H9 (cell line): ENCODE measurements around the gene TAF4. TPM values are rescaled to one million over a fixed set of nuclear protein-coding genes. Genes with fewer than 3 reads are reported as not detected.

Source experiments
- DNase-seq: peaks from one replicate; pipeline ENCODE4 v3.0.0-alpha.2; 2017
- H2AFZ ChIP-seq: one replicate; pipeline ENCODE4 v1.6.1; 2013; ENCODE audit warnings: mild to moderate bottlenecking, low read length, control low read depth, moderate library complexity
- H2AK5ac ChIP-seq: 2 replicates; pipeline ENCODE4 v1.6.1; 2013; ENCODE audit warnings: low read length, control low read depth, mixed read lengths; ENCODE audit not compliant: insufficient read length
- H2BK120ac ChIP-seq: one replicate; pipeline ENCODE4 v1.6.1; 2013; ENCODE audit warnings: low read depth, mild to moderate bottlenecking, low read length, control low read depth, inconsistent platforms; ENCODE audit not compliant: poor library complexity, severe bottlenecking
- H2BK12ac ChIP-seq: 2 replicates; pipeline ENCODE4 v1.6.1; 2013; ENCODE audit warnings: low read length, control low read depth, mixed read lengths, low read depth; ENCODE audit not compliant: insufficient read length
- H2BK15ac ChIP-seq: 2 replicates; pipeline ENCODE4 v1.6.1; 2013; ENCODE audit warnings: low read depth, low read length, control low read depth
- H2BK20ac ChIP-seq: one replicate; pipeline ENCODE4 v1.6.1; 2013; ENCODE audit warnings: low read depth, mild to moderate bottlenecking, low read length, control low read depth, inconsistent platforms; ENCODE audit not compliant: poor library complexity, severe bottlenecking
- H2BK5ac ChIP-seq: 2 replicates; pipeline ENCODE4 v1.6.1; 2013; ENCODE audit warnings: low read length, control low read depth, mixed read lengths; ENCODE audit not compliant: insufficient read length
- H3K14ac ChIP-seq: 2 replicates; pipeline ENCODE4 v1.6.1; 2013; ENCODE audit warnings: low read length, control low read depth; ENCODE audit not compliant: insufficient read depth
- H3K18ac ChIP-seq: 2 replicates; pipeline ENCODE4 v1.6.1; 2013; ENCODE audit warnings: low read depth, mild to moderate bottlenecking, mixed read lengths, low read length, control low read depth; ENCODE audit not compliant: insufficient read length
- H3K23ac ChIP-seq: 2 replicates; pipeline ENCODE4 v1.6.1; 2013; ENCODE audit warnings: low read length, control low read depth, mixed read lengths, low read depth; ENCODE audit not compliant: insufficient read length
- H3K23me2 ChIP-seq: 2 replicates; pipeline ENCODE4 v1.6.1; 2013; ENCODE audit warnings: low read depth, mild to moderate bottlenecking, mixed read lengths, low read length, control low read depth; ENCODE audit not compliant: insufficient read length, poor library complexity, severe bottlenecking
- H3K27ac ChIP-seq: 2 replicates; pipeline ENCODE4 v1.5.1; 2013; ENCODE audit warnings: low read length, control low read depth, mixed read lengths, low read depth; ENCODE audit not compliant: insufficient read length
- H3K27me3 ChIP-seq: 2 replicates; pipeline ENCODE4 v1.6.1; 2013; ENCODE audit warnings: low read length, control low read depth, inconsistent platforms; ENCODE audit not compliant: insufficient read depth
- H3K4ac ChIP-seq: 2 replicates; pipeline ENCODE4 v1.6.1; 2013; ENCODE audit warnings: low read depth, mild to moderate bottlenecking, control low read depth, inconsistent platforms, low read length, moderate library complexity
- H3K4me1 ChIP-seq: 2 replicates; pipeline ENCODE4 v1.6.1; 2013; ENCODE audit warnings: low read length, control low read depth, inconsistent platforms; ENCODE audit not compliant: insufficient read depth
- H3K4me2 ChIP-seq: 2 replicates; pipeline ENCODE4 v1.6.1; 2013; ENCODE audit warnings: low read length, control low read depth, mixed read lengths; ENCODE audit not compliant: insufficient read length, insufficient read depth
- H3K56ac ChIP-seq: 2 replicates; pipeline ENCODE4 v1.6.1; 2013; ENCODE audit warnings: low read depth, mild to moderate bottlenecking, mixed read lengths, low read length, control low read depth; ENCODE audit not compliant: insufficient read length
- H3K79me1 ChIP-seq: 2 replicates; pipeline ENCODE4 v1.6.1; 2013; ENCODE audit warnings: low read depth, mild to moderate bottlenecking, moderate library complexity, low read length, control low read depth, inconsistent platforms; ENCODE audit not compliant: insufficient read depth, poor library complexity, severe bottlenecking
- H3K79me2 ChIP-seq: 2 replicates; pipeline ENCODE4 v1.6.1; 2013; ENCODE audit warnings: low read length, control low read depth, inconsistent platforms; ENCODE audit not compliant: insufficient read depth
- H3K9ac ChIP-seq: 2 replicates; pipeline ENCODE4 v1.6.1; 2013; ENCODE audit warnings: low read length, control low read depth, mixed read lengths; ENCODE audit not compliant: insufficient read length; ENCODE audit errors: extremely low read depth
- H3K9me3 ChIP-seq: one replicate; pipeline ENCODE4 v1.6.1; 2013; ENCODE audit warnings: low read depth, low read length, inconsistent platforms; ENCODE audit not compliant: control insufficient read depth
- H3T11ph ChIP-seq: one replicate; pipeline ENCODE4 v1.6.1; 2013; ENCODE audit warnings: mild to moderate bottlenecking, low read length, control low read depth, inconsistent platforms
- H4K20me1 ChIP-seq: one replicate; pipeline ENCODE4 v1.6.1; 2013; ENCODE audit not compliant: control insufficient read depth, insufficient read length, insufficient read depth
- H4K5ac ChIP-seq: 2 replicates; pipeline ENCODE4 v1.6.1; 2013; ENCODE audit warnings: low read depth, mild to moderate bottlenecking, mixed read lengths, low read length, control low read depth; ENCODE audit not compliant: insufficient read length
- H4K8ac ChIP-seq: replicated peaks from 2 replicates; pipeline ENCODE4 v1.6.1; 2013; ENCODE audit warnings: low read length, control low read depth, mixed read lengths, low read depth; ENCODE audit not compliant: insufficient read length
- H4K91ac ChIP-seq: 2 replicates; pipeline ENCODE4 v1.6.1; 2013; ENCODE audit warnings: low read depth, mild to moderate bottlenecking, moderate library complexity, mixed read lengths, low read length, control low read depth; ENCODE audit not compliant: insufficient read length
- H3K27ac Mint-ChIP-seq, 3 experiments: 2 replicates in 2 of 3; 3 replicates in 1 of 3; pipeline ENCODE4 v1.8.0; 2020 to 2021; ENCODE audit warnings: mixed read lengths in 3 of 3, mild to moderate bottlenecking in 1 of 3, moderate library complexity in 1 of 3
- H3K27me3 Mint-ChIP-seq: 2 replicates; pipeline ENCODE4 v1.8.0; 2021; ENCODE audit warnings: low read depth, mild to moderate bottlenecking, moderate library complexity, mixed read lengths
- H3K36me3 Mint-ChIP-seq, 3 experiments: 2 replicates in 2 of 3; 3 replicates in 1 of 3; pipeline ENCODE4 v1.8.0; 2020 to 2021; ENCODE audit warnings: low read depth in 3 of 3, mixed read lengths in 3 of 3; ENCODE audit not compliant: insufficient read depth in 1 of 3
- H3K4me1 Mint-ChIP-seq, 2 experiments: 2 replicates each; pipeline ENCODE4 v1.8.0; 2020; ENCODE audit warnings: mixed read lengths in 2 of 2
- H3K4me3 Mint-ChIP-seq, 2 experiments: 2 replicates in 1 of 2; 3 replicates in 1 of 2; pipeline ENCODE4 v1.8.0; 2020 to 2021; ENCODE audit warnings: mild to moderate bottlenecking in 2 of 2, mixed read lengths in 2 of 2, moderate library complexity in 1 of 2
- H3K9me3 Mint-ChIP-seq, 2 experiments: 2 replicates in 1 of 2; 3 replicates in 1 of 2; pipeline ENCODE4 v1.8.0; 2020; ENCODE audit warnings: mild to moderate bottlenecking in 2 of 2, mixed read lengths in 2 of 2, moderate library complexity in 1 of 2
- WGBS: extraction: QIAGEN DNeasy Blood & Tissue Kit; methylation state at CpG from one replicate; pipeline ENCODE4 v1.1.7; 2013; ENCODE audit warnings: missing lambda C conversion rate, low lambda C conversion rate, mixed read lengths; ENCODE audit not compliant: insufficient read length; ENCODE audit errors: extremely low coverage; 5-methylcytosine and 5-hydroxymethylcytosine counted together
- total RNA-seq: library from RNA; stranded (reverse); gene quantifications from 2 replicates; pipeline ENCODE4 v1.2.1, GENCODE V29; 2021
- TF ChIP-seq, protein P1 (sequence below): fragments of 200-600 bp; sonication (generic); conservative IDR thresholded peaks from 3 replicates; pipeline ENCODE4 v1.8.0; 2021; ENCODE audit warnings: antibody characterized with exemption, mild to moderate bottlenecking

The TAF4 gene
- total RNA-seq, 1 experiment from 2014 or later, result 30.8 TPM

DNA sequence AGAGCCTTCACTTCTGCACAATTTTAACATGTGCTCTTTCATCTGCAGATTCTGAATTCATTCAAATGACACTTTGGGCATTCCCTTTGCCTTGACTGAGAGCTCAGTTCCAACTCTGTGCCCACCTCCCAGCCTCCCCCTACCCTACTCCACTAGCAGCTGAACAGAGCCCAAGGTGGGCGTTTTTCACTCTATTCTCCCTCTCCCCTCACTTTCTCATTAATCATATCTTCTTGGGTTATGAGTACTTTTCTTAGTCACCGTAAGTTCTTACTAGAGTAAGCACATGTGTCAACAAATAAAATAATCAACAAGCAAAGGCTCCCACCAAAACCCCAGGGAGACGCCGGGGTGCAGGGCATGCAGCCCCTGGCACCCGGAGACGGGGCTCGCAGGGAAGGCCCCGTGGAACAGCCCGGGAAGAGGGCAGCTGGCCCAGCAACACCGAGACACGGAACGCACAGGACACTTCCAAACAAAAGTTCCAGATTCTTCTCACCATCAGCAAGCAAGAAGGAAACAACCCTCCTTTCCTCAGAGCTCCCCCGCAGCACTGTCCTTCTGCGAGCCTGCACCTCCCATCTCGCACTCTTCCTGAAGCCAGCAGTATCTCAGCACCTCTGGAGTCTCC lies 34.1 kb downstream of the TAF4 start:
- H4K91ac ChIP-seq, result no peak overlapping the region
- Mint-ChIP-seq H3K27me3 (no peaks in the 10 kb centered on the region; the same call in 1 of the 2 replicates), H3K9me3 (no peaks in the 10 kb centered on the region), H3K36me3 (peaks cover 0 to 7% (median 0%) of the 10 kb centered on the region in 3 experiments; a peak in 3 of 7 replicates), H3K27ac (peak overlapping the region; percentile 9 to 91 (median 46); a peak in 3 of 7 replicates), H3K4me3 (no peak overlapping the region), H3K4me1 (peaks cover 49 to 50% of the 10 kb centered on the region in 2 experiments)
- no peak overlapping the region for H2BK20ac ChIP-seq
- H2BK120ac ChIP-seq, result no peak overlapping the region
- no peak overlapping the region for H3K4me2 ChIP-seq
- no peak overlapping the region for H4K8ac ChIP-seq
- H2BK12ac ChIP-seq, result no peak overlapping the region
- TF ChIP-seq, protein P1, sequence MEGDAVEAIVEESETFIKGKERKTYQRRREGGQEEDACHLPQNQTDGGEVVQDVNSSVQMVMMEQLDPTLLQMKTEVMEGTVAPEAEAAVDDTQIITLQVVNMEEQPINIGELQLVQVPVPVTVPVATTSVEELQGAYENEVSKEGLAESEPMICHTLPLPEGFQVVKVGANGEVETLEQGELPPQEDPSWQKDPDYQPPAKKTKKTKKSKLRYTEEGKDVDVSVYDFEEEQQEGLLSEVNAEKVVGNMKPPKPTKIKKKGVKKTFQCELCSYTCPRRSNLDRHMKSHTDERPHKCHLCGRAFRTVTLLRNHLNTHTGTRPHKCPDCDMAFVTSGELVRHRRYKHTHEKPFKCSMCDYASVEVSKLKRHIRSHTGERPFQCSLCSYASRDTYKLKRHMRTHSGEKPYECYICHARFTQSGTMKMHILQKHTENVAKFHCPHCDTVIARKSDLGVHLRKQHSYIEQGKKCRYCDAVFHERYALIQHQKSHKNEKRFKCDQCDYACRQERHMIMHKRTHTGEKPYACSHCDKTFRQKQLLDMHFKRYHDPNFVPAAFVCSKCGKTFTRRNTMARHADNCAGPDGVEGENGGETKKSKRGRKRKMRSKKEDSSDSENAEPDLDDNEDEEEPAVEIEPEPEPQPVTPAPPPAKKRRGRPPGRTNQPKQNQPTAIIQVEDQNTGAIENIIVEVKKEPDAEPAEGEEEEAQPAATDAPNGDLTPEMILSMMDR, result no peak
- H3K23me2 ChIP-seq, result no peaks in the 10 kb centered on the region
- H2AK5ac ChIP-seq, result no peak overlapping the region
- H3K56ac ChIP-seq, result no peak overlapping the region
- H4K20me1 ChIP-seq, result no peaks in the 10 kb centered on the region
- H3K27me3 ChIP-seq, result no peaks in the 10 kb centered on the region
- no peak overlapping the region for H3K9ac ChIP-seq
- H3K14ac ChIP-seq, result no peak overlapping the region
- H3K79me2 ChIP-seq, result peaks cover 35% of the 10 kb centered on the region; the same call in 1 of the 2 replicates
- H3K23ac ChIP-seq, result no peak overlapping the region
- no peak overlapping the region for H3K4ac ChIP-seq
- H2BK15ac ChIP-seq, result no peak overlapping the region
- no peak for DNase-seq
- no peak overlapping the region for H3T11ph ChIP-seq
- H3K79me1 ChIP-seq, result no peaks in the 10 kb centered on the region
- no peak overlapping the region for H3K27ac ChIP-seq
- 0 out of 2 replicates have a peak, but pooled peaks cover 3% of the 10 kb centered on the region for H3K4me1 ChIP-seq
- no peak overlapping the region for H4K5ac ChIP-seq
- no CpG with 5 or more reads among the region's 15 CpGs for WGBS
- H3K18ac ChIP-seq, result no peak overlapping the region
- H2BK5ac ChIP-seq, result no peak overlapping the region
- no peaks in the 10 kb centered on the region for H3K9me3 ChIP-seq
- no peak overlapping the region for H2AFZ ChIP-seq
